ENCODE data around the gene ASIC1. TPM values are rescaled to one million over a fixed set of nuclear protein-coding genes. Genes with fewer than 3 reads are reported as not detected.

The ASIC1 gene
- total and polyA plus RNA-seq, 8 donors = 0.45 to 3.5 (median 1.2) TPM; not detected in 1

DNA sequence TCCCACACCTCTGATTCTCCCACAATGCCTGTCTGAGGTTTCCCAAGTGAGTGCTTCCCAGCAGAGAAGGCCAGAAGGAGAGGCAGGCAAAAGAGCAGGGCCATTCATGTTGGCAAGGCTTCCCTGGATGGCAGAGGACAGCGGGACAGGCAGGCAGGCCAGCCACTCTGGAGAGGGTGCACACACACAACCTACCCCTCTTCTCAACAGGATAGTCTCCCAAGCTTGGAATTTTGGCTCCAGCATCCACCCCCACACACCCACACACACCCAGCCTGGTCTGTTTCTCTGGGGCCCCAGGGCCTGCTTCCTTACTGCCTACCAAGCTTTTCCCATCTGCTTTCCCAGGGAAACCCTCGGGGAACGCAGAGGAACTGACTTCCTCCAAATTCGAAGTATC lies 16.7 kb upstream of the ASIC1 start:
- Histone ChIP-seq H3K4me3 (no peak overlapping the region), H3K27ac (no peak overlapping the region), H3K9me3 (no peaks in the 10 kb centered on the region), H3K4me1 (peaks cover 0 to 9% (median 8%) of the 10 kb centered on the region in 4 donors), H3K36me3 (no peaks in the 10 kb centered on the region), H3K27me3 (no peaks in the 10 kb centered on the region)
- TF ChIP-seq POLR2AphosphoS5 (IDR thresholded peaks at IDR 0.05) (no peak), EP300 (IDR thresholded peaks at IDR 0.05) (no peak), POLR2A (IDR thresholded peaks at IDR 0.05) (no peak)
- TF ChIP-seq, protein P1, sequence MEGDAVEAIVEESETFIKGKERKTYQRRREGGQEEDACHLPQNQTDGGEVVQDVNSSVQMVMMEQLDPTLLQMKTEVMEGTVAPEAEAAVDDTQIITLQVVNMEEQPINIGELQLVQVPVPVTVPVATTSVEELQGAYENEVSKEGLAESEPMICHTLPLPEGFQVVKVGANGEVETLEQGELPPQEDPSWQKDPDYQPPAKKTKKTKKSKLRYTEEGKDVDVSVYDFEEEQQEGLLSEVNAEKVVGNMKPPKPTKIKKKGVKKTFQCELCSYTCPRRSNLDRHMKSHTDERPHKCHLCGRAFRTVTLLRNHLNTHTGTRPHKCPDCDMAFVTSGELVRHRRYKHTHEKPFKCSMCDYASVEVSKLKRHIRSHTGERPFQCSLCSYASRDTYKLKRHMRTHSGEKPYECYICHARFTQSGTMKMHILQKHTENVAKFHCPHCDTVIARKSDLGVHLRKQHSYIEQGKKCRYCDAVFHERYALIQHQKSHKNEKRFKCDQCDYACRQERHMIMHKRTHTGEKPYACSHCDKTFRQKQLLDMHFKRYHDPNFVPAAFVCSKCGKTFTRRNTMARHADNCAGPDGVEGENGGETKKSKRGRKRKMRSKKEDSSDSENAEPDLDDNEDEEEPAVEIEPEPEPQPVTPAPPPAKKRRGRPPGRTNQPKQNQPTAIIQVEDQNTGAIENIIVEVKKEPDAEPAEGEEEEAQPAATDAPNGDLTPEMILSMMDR (IDR thresholded peaks at IDR 0.05) = no peak
- no peak for DNase-seq
- intact Hi-C loops (cut with DNase I; ENCODE audit: low total_unique reads) = no loop called here
- 74 to 83% (median 80%) methylated on average over 4 of the region's 4 CpGs for WGBS, 5 donors

DNA sequence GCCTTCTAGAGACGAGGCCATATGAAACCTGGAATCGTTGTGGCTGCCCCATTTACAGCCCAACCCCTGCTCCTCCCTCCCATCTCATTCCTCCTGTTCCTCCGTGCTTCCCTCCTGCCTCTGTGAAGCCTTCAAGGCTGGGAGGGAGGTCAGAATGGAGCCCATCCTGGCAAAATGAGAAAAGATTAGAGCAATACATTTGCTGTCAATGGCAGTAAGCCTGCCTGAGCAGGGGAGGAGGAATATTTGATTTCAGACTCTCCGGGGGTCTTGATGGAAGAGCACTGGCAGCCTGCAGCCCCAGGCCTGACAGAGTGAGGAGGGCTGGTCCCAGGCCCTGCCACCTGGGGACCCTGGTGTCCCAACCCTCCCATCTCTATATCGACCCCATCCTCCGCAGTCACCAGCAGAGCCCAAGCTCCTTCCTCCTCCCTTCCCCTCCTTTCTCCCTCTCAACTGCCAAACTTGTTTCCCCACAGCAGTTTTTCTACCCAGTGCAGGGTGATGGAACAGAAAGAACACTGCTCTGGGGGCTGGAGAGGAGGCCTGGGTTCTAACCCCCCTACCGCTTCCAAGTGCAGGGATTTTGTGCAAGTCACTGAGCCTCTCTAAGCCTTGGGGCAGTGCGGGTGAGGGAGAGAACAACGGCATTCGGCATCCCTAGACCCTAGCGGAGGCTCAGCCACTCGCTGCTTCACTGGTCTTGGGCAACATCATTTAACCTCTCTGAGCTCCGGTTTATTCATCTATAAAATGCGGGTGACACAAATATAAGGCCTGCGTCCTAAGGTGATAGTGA lies 16.1 kb upstream of the ASIC1 start:
- no peaks in the 10 kb centered on the region for H3K36me3 ChIP-seq
- 77 to 85% (median 82%) methylated on average over 15 of the region's 15 CpGs for WGBS, 5 donors
- no peak for TF ChIP-seq POLR2AphosphoS5 (IDR thresholded peaks at IDR 0.05)
- no peak for TF ChIP-seq POLR2A (IDR thresholded peaks at IDR 0.05)
- TF ChIP-seq, protein P1 (IDR thresholded peaks at IDR 0.05) = no peak
- TF ChIP-seq EP300 (IDR thresholded peaks at IDR 0.05) = no peak
- H3K27me3 ChIP-seq = no peaks in the 10 kb centered on the region
- intact Hi-C loops (cut with DNase I; ENCODE audit: low total_unique reads) = no loop called here
- H3K4me1 ChIP-seq = peaks cover 0 to 9% (median 8%) of the 10 kb centered on the region in 4 donors
- H3K9me3 ChIP-seq = no peaks in the 10 kb centered on the region
- no peak overlapping the region for H3K27ac ChIP-seq
- no peak for DNase-seq
- no peak overlapping the region for H3K4me3 ChIP-seq

DNA sequence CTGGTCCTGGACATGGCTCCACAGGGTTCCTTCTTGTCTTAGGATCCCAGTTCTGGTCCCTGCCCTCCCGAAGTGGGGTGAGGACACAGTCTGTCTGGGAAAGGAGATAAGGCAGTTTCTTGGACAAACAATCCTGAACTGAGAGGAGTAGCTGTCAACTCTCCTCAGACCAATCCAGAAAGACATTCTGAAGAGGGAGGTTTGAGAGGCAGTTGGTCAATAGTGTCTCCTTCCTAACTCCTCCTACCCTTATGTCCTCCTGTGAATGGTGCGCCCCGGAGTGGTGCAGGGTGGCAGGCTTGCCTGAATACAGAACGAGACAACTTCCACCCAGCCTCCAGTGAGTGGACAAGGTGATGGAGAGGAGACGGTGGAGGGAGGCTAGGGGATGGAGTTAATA lies 15.4 kb upstream of the ASIC1 start:
- intact Hi-C loops (cut with DNase I; ENCODE audit: low total_unique reads) = no loop called here
- Histone ChIP-seq H3K27me3 (no peaks in the 10 kb centered on the region), H3K27ac (no peak overlapping the region), H3K9me3 (no peaks in the 10 kb centered on the region), H3K4me3 (no peak overlapping the region), H3K4me1 (peaks cover 0 to 9% (median 8%) of the 10 kb centered on the region in 4 donors), H3K36me3 (no peaks in the 10 kb centered on the region)
- DNase-seq = no peak
- no peak for TF ChIP-seq POLR2A (IDR thresholded peaks at IDR 0.05)
- TF ChIP-seq POLR2AphosphoS5 (IDR thresholded peaks at IDR 0.05) = no peak
- WGBS, 5 donors = 75 to 86% (median 80%) methylated on average over 5 of the region's 5 CpGs

DNA sequence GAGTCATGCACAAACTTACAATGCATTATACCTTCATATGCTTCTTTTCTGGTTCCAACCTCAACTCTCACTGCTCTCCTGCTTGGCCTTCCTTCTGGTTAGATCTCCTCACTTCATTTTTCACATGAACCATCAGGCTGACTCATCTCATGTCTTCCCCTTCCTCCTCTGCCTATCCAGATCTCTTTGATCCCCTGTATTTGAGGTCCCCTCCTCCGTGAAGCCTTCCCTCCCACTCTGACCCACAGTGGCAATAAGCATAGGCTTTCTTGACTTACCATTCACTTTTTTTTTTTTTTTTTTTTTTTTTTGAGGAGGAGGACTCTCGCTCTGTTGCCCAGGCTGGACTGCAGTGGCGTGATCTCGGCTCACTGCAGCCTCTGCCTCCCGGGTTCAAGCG lies 14.7 kb upstream of the ASIC1 start:
- no peaks in the 10 kb centered on the region for H3K36me3 ChIP-seq
- H3K27me3 ChIP-seq = no peaks in the 10 kb centered on the region
- intact Hi-C loops (cut with DNase I; ENCODE audit: low total_unique reads) = no loop called here
- H3K27ac ChIP-seq = no peak overlapping the region
- H3K4me1 ChIP-seq = peaks cover 0 to 9% (median 8%) of the 10 kb centered on the region in 4 donors
- H3K4me3 ChIP-seq = no peak overlapping the region
- TF ChIP-seq POLR2AphosphoS5 (IDR thresholded peaks at IDR 0.05) (no peak), EP300 (IDR thresholded peaks at IDR 0.05) (no peak)
- H3K9me3 ChIP-seq = no peaks in the 10 kb centered on the region
- WGBS, 5 donors = 88 to 95% (median 91%) methylated on average over 6 of the region's 6 CpGs
- DNase-seq = no peak

DNA sequence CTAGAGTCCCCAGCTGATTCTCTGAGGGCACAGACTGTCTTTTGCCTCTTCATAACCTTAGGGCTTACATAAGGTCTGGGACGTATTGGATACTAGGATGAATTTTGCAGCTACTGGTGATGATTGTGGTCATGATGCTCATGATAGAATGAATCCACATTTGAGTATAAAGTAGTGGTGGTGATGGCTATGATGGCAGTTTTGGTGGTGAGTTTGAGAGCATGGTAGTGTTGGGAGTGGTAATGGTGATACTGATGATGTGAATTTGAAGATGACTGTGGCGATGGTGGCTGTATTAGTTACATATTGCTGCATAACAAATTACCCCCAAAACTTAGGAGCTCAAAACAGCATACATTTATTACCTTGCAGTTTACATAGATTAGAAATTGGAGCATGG lies 14.1 kb upstream of the ASIC1 start:
- peaks cover 0 to 9% (median 8%) of the 10 kb centered on the region in 4 donors for H3K4me1 ChIP-seq
- H3K9me3 ChIP-seq = no peaks in the 10 kb centered on the region
- H3K27me3 ChIP-seq = no peaks in the 10 kb centered on the region
- TF ChIP-seq POLR2AphosphoS5 (IDR thresholded peaks at IDR 0.05) (no peak), EP300 (IDR thresholded peaks at IDR 0.05) (no peak), POLR2A (IDR thresholded peaks at IDR 0.05) (no peak)
- TF ChIP-seq, protein P1 (IDR thresholded peaks at IDR 0.05) = no peak
- no peaks in the 10 kb centered on the region for H3K36me3 ChIP-seq
- no peak for DNase-seq
- intact Hi-C loops (cut with DNase I; ENCODE audit: low total_unique reads) = no loop called here
- no peak overlapping the region for H3K27ac ChIP-seq
- 90 to 98% (median 97%) methylated on average over 2 of the region's 2 CpGs for WGBS, 5 donors
- H3K4me3 ChIP-seq = no peak overlapping the region

All from stomach (tissue), 9 donors.